ENCODE measurements around the gene SPRED1.

GRCh38 chr15:38215707-38216106, 36.9 kb upstream of the SPRED1 start:
- TF ChIP-seq ZNF473 (tag by site-specific recombination; IDR thresholded peaks at IDR 0.05), result no peak
- TF ChIP-seq CTCF (tag by site-specific recombination; IDR thresholded peaks at IDR 0.05), result no peak
- no peak for TF ChIP-seq BCL6B (tag by site-specific recombination; IDR thresholded peaks at IDR 0.05)
